Pericardium fibroblast (primary cell): ENCODE results near the gene SPATA24. TPM values are rescaled to one million over a fixed set of nuclear protein-coding genes. Genes with fewer than 3 reads are reported as not detected.

Source experiments
- total RNA-seq: library from RNA; depleted of rRNA; stranded (reverse); fragments of >200 nt; gene quantifications from 2 replicates; pipeline ENCODE4 v1.2.3, GENCODE V29; 2015

Gene SPATA24
- total RNA-seq = 4.1 and 9.4 TPM in 2 replicates

GRCh38 chr5:139403787-139404483 is at the start of gene SPATA24:
Gene SPATA24, minus strand, starts transcription at chr5:139404089. Its CDS starts 29 bp downstream, at chr5:139404060.

DNA sequence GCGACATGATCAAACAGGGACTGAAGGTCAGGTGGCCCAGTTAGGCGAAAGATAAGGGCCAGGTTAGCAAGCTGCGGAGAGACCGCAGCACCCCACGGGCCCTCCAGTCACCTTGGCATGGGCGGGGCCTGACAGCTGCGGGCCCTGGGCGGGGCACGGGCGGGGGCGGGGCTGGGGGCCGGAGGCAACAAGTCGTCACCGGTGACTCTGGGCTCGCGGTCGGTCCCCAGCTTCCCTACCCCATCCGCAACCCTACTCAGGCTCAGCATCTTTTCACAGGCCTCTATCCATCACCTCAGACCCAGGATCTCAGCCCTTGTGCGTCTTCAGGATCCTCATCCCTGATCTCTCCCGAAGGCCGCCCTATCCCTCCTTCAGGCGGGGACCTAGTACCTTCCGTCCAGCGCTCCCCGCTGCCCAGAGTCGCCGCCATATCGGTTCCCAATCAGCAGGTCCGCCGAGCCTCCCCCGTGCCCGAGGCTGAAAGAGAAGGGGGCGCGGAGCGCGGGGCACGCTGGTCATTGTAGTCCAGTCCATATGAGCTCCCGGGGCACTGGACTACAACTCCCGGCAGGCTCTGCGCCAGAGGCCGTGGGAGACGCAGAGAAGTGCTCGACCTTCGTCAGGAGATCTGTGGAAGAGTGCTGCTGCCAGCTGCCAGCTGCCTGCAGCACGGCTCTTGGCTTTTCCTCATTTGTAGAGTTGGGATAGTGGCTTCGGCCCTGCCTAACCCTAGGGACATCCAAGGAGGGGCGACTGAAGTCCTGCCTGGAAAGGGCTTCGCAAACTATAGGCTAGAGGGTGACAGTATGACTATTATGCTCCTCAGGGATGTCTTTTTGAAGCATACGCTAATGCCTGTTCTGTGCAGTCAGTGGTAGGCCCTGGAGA is 35.4 kb upstream of the SPATA24 start, which contains the start of gene DNAJC18:
Gene DNAJC18, minus strand, starts transcription at position 513 of the 891 bp plus-strand sequence. Its CDS starts 80 bp downstream, at position 433.

GRCh38 chr5:139394654-139395566 is 9.0 kb downstream of the SPATA24 start, which contains the start of gene PROB1:
Gene PROB1, minus strand, starts transcription at chr5:139395104. Its CDS starts 23 bp downstream, at chr5:139395081.

DNA sequence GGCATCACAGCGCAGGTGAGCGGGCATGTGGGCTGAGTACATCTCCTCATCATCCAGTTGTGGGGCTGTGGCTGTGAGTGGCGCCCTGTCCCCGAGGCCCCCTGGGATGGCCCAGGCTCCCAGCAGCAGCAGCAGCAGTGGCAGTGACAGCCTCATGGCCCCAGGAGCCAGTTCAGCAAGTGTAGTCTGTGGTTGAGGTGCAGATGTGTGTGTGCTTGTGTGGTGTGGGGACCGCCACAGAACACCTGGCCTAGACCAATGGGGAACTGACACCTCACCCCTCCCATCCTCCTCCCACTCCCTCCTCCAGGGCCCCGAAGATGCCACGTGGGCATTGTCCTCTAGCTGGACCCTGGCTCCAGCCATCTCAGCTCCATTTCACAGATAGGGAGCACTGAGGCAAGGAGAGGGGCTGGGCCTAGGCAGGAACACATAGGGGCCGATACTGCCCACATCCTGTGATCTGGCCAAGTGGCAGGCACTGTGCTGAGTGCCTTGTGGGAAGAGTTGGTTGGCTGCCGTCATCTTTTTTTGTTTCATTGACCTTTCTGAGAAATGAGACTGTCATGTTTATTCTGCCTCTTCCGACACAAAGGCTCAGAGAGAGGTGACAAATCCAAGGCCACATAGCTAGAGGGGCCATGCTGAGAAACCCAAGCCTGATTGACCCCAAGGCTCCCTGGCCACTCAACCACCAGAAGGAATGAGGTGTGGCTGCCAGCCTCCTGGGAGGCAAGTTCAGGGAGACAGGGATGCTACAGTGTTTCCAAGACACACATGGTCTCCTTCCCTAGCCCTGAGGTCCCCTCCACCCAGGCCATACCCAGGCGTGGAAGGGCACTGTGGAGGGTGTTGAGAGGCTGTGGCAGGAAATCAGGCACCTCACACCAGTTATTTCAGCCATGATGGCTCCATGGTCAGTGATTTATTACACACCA is 13.9 kb downstream of the SPATA24 start, which contains the start of gene MZB1:
Gene MZB1, minus strand, starts transcription at position 213 of the 938 bp plus-strand sequence. Its CDS starts 57 bp downstream, at position 156.

DNA sequence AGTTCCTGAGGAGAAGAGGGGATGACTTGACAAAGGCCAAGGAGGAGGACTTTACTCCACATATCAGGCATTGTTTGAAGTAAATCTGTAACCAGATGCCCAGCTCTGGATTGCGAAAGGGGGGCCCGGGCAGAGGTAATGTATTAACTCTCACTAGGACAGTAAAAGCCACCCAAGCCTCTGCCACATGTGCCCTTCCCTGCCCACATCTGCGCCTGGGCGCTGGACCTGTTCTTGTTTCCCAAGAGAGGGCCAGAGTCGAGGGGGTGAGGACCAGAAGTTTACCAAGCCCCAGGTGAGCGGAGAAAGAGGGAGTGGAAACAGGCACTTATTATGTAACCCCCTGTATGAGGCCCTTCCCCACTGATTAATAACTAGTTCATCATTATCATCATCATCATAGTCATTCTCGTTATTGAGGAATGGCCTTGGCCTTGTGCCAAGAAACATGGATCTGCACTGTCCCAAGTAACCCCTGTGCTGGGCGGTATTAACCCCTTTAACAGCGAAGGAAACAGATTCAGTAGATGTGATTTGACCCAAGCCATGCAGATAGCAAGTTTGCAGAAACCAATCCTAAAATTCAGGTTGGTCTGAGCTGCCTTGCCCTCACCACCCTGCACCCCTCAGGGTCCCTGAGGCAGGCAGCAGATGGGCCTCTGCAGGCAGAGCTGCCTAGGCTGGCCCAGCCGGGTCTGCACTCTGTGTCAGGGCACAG is 20.5 kb downstream of the SPATA24 start, which contains the start of gene SLC23A1:
Gene SLC23A1, minus strand, starts transcription at position 23 of the 718 bp plus-strand sequence. CDS start 44 bp downstream, outside the sequence.

Other genes starting within 250 kb of the SPATA24 start
- 34.7 and 58.9 TPM in 2 replicates for gene SIL1, start 205.7 kb downstream of the SPATA24 start, total RNA-seq
- 110 and 141 TPM in 2 replicates for gene MATR3, start 110.3 kb downstream of the SPATA24 start, total RNA-seq
- gene PAIP2, start 62.2 kb downstream of the SPATA24 start, total RNA-seq = 58.7 and 69.2 TPM in 2 replicates
- gene SLC23A1, start 20.8 kb downstream of the SPATA24 start, total RNA-seq = not detected in 2 replicates
- gene MZB1, start 14.2 kb downstream of the SPATA24 start, total RNA-seq = not detected in 2 replicates
- 1.5 and 2.2 TPM in 2 replicates for gene PROB1, start 9.0 kb downstream of the SPATA24 start, total RNA-seq
- 6.3 and 14.5 TPM in 2 replicates for gene DNAJC18, start 35.4 kb upstream of the SPATA24 start, total RNA-seq
- 1.0 and 1.5 TPM in 2 replicates for gene ECSCR, start 58.7 kb upstream of the SPATA24 start, total RNA-seq
- not detected in 2 replicates for gene SMIM33, start 66.9 kb upstream of the SPATA24 start, total RNA-seq
- 74.2 and 127 TPM in 2 replicates for gene STING1, start 78.7 kb upstream of the SPATA24 start, total RNA-seq
- 69.5 and 80.3 TPM in 2 replicates for gene UBE2D2, start 157.2 kb upstream of the SPATA24 start, total RNA-seq
- gene CXXC5, start 244.3 kb upstream of the SPATA24 start, total RNA-seq = 64.5 and 65.8 TPM in 2 replicates